CD4-positive, alpha-beta memory T cell (primary cell): Measurements from ENCODE around the gene GNPAT. TPM values are rescaled to one million over a fixed set of nuclear protein-coding genes. Genes with fewer than 3 reads are reported as not detected.

Source experiments
- CTCF ChIA-PET: fragments of 350-600 bp; sonication (Branson Sonifier 250); formaldehyde crosslinking; loops from one replicate; lab custom pipeline; 2021; ENCODE audit warnings: inconsistent platforms; ENCODE audit not compliant: partially characterized antibody; lab: Charles Lee
- POLR2A ChIA-PET: fragments of 350-600 bp; sonication (Branson Sonifier 250); formaldehyde crosslinking; loops from one replicate; lab custom pipeline; 2021; ENCODE audit not compliant: partially characterized antibody; lab: Charles Lee
- DNase-seq, 5 donors: peaks; one replicate each; pipeline versions ENCODE4 v3.0.0 to v3.0.0-alpha.2; 2020 to 2022; ENCODE audit warnings: mixed read lengths in 1 of 5
- H3K27ac ChIP-seq: one replicate; pipeline ENCODE4 v1.7.0; 2013; ENCODE audit warnings: low read depth, low read length
- H3K27me3 ChIP-seq: 2 replicates; pipeline ENCODE4 v1.7.0; 2013; ENCODE audit warnings: mild to moderate bottlenecking, low read length, moderate library complexity; ENCODE audit not compliant: insufficient read depth
- H3K36me3 ChIP-seq: 2 replicates; pipeline ENCODE4 v1.7.0; 2013; ENCODE audit warnings: mild to moderate bottlenecking, low read length, moderate library complexity; ENCODE audit not compliant: insufficient read depth
- H3K4me1 ChIP-seq: 2 replicates; pipeline ENCODE4 v1.7.0; 2013; ENCODE audit warnings: mild to moderate bottlenecking, low read length, moderate library complexity; ENCODE audit not compliant: insufficient read depth
- H3K4me3 ChIP-seq, 2 donors: one replicate each; pipeline ENCODE4 v1.7.0; 2013; ENCODE audit warnings: low read length in 2 of 2, mild to moderate bottlenecking in 1 of 2
- H3K9me3 ChIP-seq, 2 donors: one replicate each; pipeline ENCODE4 v1.7.0; 2013; ENCODE audit warnings: low read length in 2 of 2, control low read depth in 1 of 2; ENCODE audit not compliant: control insufficient read depth in 1 of 2
- H3K27ac Mint-ChIP-seq, 7 donors: one replicate each; pipeline ENCODE4 v1.8.0; 2020 to 2021; ENCODE audit warnings: mixed read lengths in 7 of 7, mild to moderate bottlenecking in 6 of 7, inconsistent platforms in 3 of 7, moderate library complexity in 3 of 7
- H3K27me3 Mint-ChIP-seq, 2 donors: one replicate each; pipeline ENCODE4 v1.8.0; 2020 to 2021; ENCODE audit warnings: mixed read lengths in 2 of 2
- H3K36me3 Mint-ChIP-seq, 2 donors: one replicate each; pipeline ENCODE4 v1.8.0; 2020 to 2021; ENCODE audit warnings: mixed read lengths in 2 of 2, inconsistent platforms in 1 of 2, mild to moderate bottlenecking in 1 of 2
- H3K4me1 Mint-ChIP-seq, 4 donors: one replicate each; pipeline ENCODE4 v1.8.0; 2020 to 2021; ENCODE audit warnings: mixed read lengths in 4 of 4, mild to moderate bottlenecking in 1 of 4
- H3K4me3 Mint-ChIP-seq, 8 donors: one replicate each; pipeline ENCODE4 v1.8.0; 2020 to 2021; ENCODE audit warnings: mixed read lengths in 8 of 8, mild to moderate bottlenecking in 7 of 8, moderate library complexity in 6 of 8, inconsistent platforms in 3 of 8
- H3K9me3 Mint-ChIP-seq, 8 donors: one replicate each; pipeline ENCODE4 v1.8.0; 2020 to 2021; ENCODE audit warnings: mixed read lengths in 8 of 8, mild to moderate bottlenecking in 5 of 8, inconsistent platforms in 3 of 8, moderate library complexity in 1 of 8
- intact Hi-C: fragments of 100-400 bp; cut with micrococcal nuclease; formaldehyde crosslinking; loops from one replicate; pipeline ENCODE4 v1.15.1; 2023
- polyA plus RNA-seq, 2 donors: library from polyadenylated mRNA; unstranded; fragments of 300-500 nt; fragmentation: Illumina TruSeq; gene quantifications; one replicate each; pipeline ENCODE4 v1.2.3, GENCODE V29; 2021
- total RNA-seq, 2 experiments: library from RNA; stranded (reverse); gene quantifications; one replicate each; pipeline ENCODE4 v1.2.3, GENCODE V29; 2021

GNPAT gene
- total and polyA plus RNA-seq, 4 experiments from 2014 or later: 35.7 to 51.9 (median 39.0) TPM

DNA sequence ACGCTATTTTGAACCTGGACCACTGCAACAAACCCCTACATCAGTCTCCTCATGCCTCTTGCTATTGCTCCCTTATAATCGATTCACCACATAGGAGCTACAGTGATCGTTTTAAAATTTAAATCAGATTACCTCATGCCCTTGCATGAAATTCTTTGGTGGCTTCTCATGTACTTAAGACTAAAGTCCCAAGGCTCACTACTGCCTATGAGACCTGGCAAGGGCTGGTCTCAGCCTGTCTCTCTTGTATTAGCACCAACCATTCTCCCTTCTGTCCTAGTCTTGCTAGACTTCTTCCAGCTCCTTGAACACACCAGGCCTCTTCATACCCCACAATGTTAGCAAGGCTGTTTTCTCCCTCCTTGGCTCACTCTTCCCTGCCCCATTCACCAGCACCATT is 6.5 kb upstream of the GNPAT start:
- H3K4me1 ChIP-seq: peaks cover 39% of the 10 kb centered on the region
- Mint-ChIP-seq H3K4me3 (no peak overlapping the region), H3K27ac (peak overlapping the region in 3 of 7 donors; percentile 13 to 43 (median 43)), H3K4me1 (peaks cover 32 to 69% (median 59%) of the 10 kb centered on the region in 4 donors), H3K36me3 (peaks cover 59 to 68% of the 10 kb centered on the region in 2 donors), H3K27me3 (no peaks in the 10 kb centered on the region), H3K9me3 (peaks cover 0 to 1% (median 0%) of the 10 kb centered on the region in 8 donors)
- no peak for DNase-seq
- H3K27ac ChIP-seq: no peak overlapping the region
- peaks cover 23% of the 10 kb centered on the region for H3K36me3 ChIP-seq
- CTCF ChIA-PET: no interaction called here
- no peak overlapping the region for H3K4me3 ChIP-seq
- H3K27me3 ChIP-seq: no peaks in the 10 kb centered on the region
- POLR2A ChIA-PET: no interaction called here
- no peaks in the 10 kb centered on the region for H3K9me3 ChIP-seq
- intact Hi-C loops: no loop called here

DNA sequence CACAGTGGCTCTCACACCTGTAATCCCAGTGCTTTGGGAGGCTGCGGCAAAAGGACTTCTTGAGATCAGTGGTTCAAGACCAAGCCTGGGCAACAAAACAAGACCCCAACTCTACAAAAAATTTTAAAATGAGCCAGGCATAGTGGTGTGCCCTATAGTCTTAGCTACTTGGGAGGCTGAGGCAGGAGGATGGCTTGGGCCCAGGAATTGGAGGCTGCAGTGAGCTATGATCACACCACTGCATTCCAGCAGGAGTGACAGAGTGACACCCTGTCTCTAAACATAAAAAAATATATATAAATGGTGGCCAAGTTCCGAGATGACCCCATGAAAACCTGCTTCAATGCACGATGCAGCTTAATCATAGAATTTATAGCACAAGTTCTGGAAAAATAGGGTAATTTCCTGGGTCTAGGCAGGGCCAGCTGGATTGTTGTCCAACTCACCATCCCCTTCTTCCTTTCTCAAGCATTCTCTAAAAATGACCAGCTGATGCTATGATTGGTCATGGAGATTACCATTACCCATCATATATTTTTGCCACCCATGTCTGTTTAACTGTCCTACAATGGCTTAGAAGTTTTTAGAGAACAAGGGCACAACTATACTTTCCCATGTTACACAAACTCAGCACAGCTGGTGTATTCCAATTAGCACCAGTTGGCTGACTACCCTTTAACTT is 5.3 kb upstream of the GNPAT start:
- Mint-ChIP-seq H3K4me1 (peaks cover 40 to 71% (median 63%) of the 10 kb centered on the region in 4 donors), H3K27me3 (no peaks in the 10 kb centered on the region), H3K27ac (peak overlapping the region in 1 of 7 donors; percentile 2), H3K36me3 (peaks cover 51 to 62% of the 10 kb centered on the region in 2 donors), H3K4me3 (no peak overlapping the region), H3K9me3 (peaks cover 0 to 1% (median 0%) of the 10 kb centered on the region in 8 donors)
- Histone ChIP-seq H3K27me3 (no peaks in the 10 kb centered on the region), H3K9me3 (no peaks in the 10 kb centered on the region), H3K4me1 (peaks cover 50% of the 10 kb centered on the region), H3K4me3 (no peak overlapping the region), H3K36me3 (peaks cover 23% of the 10 kb centered on the region), H3K27ac (no peak overlapping the region)
- ChIA-PET POLR2A (no interaction called here), CTCF (interaction anchor here (1.4 kb wide), 1 partner anchor 12 kb away, joined by 3 read pairs; no protein-coding TSS in a partner anchor)
- no peak for DNase-seq
- intact Hi-C loops: no loop called here

DNA sequence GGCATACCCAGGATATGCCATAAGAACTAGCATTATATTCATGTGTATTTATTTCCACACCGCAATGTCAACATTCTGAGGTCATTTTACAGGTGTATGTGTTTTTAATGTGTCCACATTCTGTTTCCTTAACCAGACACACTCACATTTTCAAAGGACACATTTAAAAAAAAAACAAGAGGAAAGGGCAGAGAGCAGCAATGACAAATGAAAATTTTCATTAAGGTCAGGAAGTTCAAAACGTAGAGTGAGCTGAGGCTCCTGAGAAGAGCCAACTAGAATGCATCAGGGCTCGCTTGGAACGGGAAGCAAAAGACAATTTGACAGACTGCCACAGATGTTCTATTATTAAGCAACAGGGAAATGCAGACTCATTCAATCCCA is 4.8 kb upstream of the GNPAT start:
- intact Hi-C loops: no loop called here
- no peaks in the 10 kb centered on the region for H3K27me3 ChIP-seq
- Mint-ChIP-seq H3K27ac (peak overlapping the region in 1 of 7 donors; percentile 2), H3K4me3 (peak overlapping the region in 2 of 8 donors; percentile 20 to 34), H3K36me3 (peaks cover 47 to 64% of the 10 kb centered on the region in 2 donors), H3K27me3 (no peaks in the 10 kb centered on the region), H3K9me3 (peaks cover 0 to 1% (median 0%) of the 10 kb centered on the region in 8 donors), H3K4me1 (peaks cover 35 to 71% (median 59%) of the 10 kb centered on the region in 4 donors)
- H3K9me3 ChIP-seq: no peaks in the 10 kb centered on the region
- ChIA-PET POLR2A (no interaction called here), CTCF (interaction anchor here (1.4 kb wide), 1 partner anchor 11 kb away, joined by 3 read pairs; no protein-coding TSS in a partner anchor)
- H3K4me3 ChIP-seq: no peak overlapping the region
- H3K36me3 ChIP-seq: peaks cover 23% of the 10 kb centered on the region
- no peak overlapping the region for H3K27ac ChIP-seq
- DNase-seq: no peak
- H3K4me1 ChIP-seq: peaks cover 50% of the 10 kb centered on the region

DNA sequence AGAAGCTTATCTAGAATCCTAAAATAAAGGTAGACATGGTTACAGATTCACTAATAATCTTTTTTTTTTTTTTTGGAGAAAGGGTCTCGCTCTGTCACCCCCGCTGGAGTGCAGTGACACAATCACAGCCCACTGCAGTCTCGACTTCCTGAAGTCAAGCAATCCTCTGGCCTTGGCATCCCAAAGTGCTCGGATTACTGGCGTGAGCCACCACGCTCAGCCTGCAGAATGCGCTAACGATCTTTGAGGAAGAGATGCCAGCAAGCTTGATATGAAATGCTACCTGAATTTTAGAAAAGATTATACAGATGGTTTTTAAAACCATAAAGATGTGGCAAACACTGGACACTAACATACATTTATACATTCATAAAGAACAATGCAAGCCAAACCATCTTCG is 4.1 kb upstream of the GNPAT start:
- Histone ChIP-seq H3K9me3 (no peaks in the 10 kb centered on the region), H3K4me3 (no peak overlapping the region), H3K36me3 (peaks cover 23% of the 10 kb centered on the region), H3K27me3 (no peaks in the 10 kb centered on the region), H3K4me1 (peaks cover 50% of the 10 kb centered on the region), H3K27ac (no peak overlapping the region)
- CTCF ChIA-PET: no interaction called here
- DNase-seq: no peak
- POLR2A ChIA-PET: no interaction called here
- Mint-ChIP-seq H3K9me3 (peaks cover 0 to 1% (median 0%) of the 10 kb centered on the region in 8 donors), H3K4me3 (peak overlapping the region in 1 of 8 donors; percentile 49), H3K4me1 (peaks cover 35 to 74% (median 61%) of the 10 kb centered on the region in 4 donors), H3K27me3 (no peaks in the 10 kb centered on the region), H3K36me3 (peaks cover 44 to 67% of the 10 kb centered on the region in 2 donors), H3K27ac (no peak overlapping the region)
- intact Hi-C loops: no loop called here

DNA sequence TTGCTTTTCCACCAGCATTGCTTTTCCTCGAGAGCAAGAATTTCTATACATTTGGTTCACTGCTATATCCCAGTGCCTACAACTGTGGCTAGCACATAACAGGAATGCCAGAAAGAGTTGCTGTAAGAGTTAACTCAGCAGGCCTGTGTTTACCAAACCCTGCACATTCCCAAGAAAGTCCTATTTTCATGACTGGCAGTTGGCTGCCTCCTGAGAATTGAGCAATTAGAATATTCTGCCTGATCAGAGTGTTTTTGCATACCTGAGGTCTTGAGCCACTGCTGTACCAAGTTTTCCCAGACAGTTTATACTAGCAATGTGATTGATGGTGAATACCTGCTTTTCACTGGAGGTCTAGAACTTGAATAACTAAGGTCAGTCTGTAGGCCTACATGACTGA is 2.7 kb upstream of the GNPAT start:
- Mint-ChIP-seq H3K36me3 (peaks cover 36 to 57% of the 10 kb centered on the region in 2 donors), H3K4me1 (peaks cover 43 to 76% (median 64%) of the 10 kb centered on the region in 4 donors), H3K27ac (peak overlapping the region in 1 of 7 donors; percentile 47), H3K9me3 (peaks cover 0 to 1% (median 0%) of the 10 kb centered on the region in 8 donors), H3K4me3 (peak overlapping the region in 5 of 8 donors; percentile 11 to 67 (median 46)), H3K27me3 (no peaks in the 10 kb centered on the region)
- CTCF ChIA-PET: no interaction called here
- DNase-seq: no peak
- Histone ChIP-seq H3K4me1 (peaks cover 60% of the 10 kb centered on the region), H3K36me3 (peaks cover 23% of the 10 kb centered on the region), H3K9me3 (no peaks in the 10 kb centered on the region), H3K27me3 (no peaks in the 10 kb centered on the region), H3K27ac (no peak overlapping the region), H3K4me3 (no peak overlapping the region)
- POLR2A ChIA-PET: no interaction called here
- intact Hi-C loops: no loop called here

DNA sequence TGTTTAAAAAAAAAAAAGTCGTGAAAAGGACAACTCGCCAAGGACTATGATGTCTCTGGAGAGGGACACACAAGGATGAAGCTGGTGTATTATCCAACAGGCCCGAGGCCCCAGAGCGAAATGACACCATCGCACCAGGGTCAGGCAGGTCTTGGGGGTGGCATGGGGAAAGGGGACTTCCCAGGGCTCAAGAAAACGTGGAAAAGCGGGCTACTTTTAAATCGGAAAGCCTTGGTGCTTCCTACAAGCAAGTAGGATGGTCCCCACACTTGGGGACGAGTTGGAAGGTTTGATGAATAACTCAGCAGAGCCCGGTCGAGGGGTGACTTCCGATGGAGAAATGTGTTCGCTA is 505 bp upstream of the GNPAT start:
- peak overlapping the region; percentile 83 to 99 for H3K4me3 ChIP-seq
- Mint-ChIP-seq H3K36me3 (peaks cover 32 to 53% of the 10 kb centered on the region in 2 donors), H3K4me3 (peak overlapping the region; percentile 95 to 99 (median 98)), H3K27ac (peak overlapping the region; percentile 85 to 99 (median 98)), H3K9me3 (peaks cover 0 to 1% (median 0%) of the 10 kb centered on the region in 8 donors), H3K27me3 (no peaks in the 10 kb centered on the region), H3K4me1 (peaks cover 54 to 84% (median 72%) of the 10 kb centered on the region in 4 donors)
- intact Hi-C loops: loop anchor here (5.0 kb wide), 2 partner anchors 182 to 362 kb away; partner anchors contain the start of gene EGLN1
- peaks cover 23% of the 10 kb centered on the region for H3K36me3 ChIP-seq
- peak overlapping the region; percentile 93 for H3K27ac ChIP-seq
- H3K27me3 ChIP-seq: no peaks in the 10 kb centered on the region
- peaks cover 59% of the 10 kb centered on the region for H3K4me1 ChIP-seq
- no peaks in the 10 kb centered on the region for H3K9me3 ChIP-seq
- ChIA-PET CTCF (no interaction called here), POLR2A (interaction anchor here (1.0 to 1.2 kb wide), 2 partner anchors 262 to 267 kb away, joined by 3 read pairs; partner anchors contain the start of gene ARV1)
- no peak for DNase-seq

DNA sequence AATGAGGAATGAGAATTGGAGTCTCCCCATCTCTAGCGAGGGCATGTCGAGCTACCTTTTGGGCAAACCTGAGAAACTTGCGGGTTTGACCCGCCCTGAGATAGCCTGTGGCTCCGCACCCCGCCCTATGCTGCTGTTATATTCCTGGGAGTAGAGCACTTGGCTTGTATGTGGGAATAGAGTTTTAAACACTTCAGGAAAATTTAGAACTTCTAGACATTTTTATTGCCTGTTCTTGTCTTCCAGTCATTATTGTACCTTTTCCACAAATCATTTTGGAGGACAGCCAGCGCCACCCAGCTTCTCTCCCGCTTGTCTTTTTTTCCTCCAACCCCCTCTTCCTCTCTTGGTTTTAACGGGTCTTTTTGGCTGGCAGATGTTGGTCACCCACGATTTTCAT is 738 bp downstream of the GNPAT start:
- Histone ChIP-seq H3K27ac (peak overlapping the region; percentile 93), H3K9me3 (no peaks in the 10 kb centered on the region), H3K4me1 (peaks cover 51% of the 10 kb centered on the region), H3K36me3 (peaks cover 16% of the 10 kb centered on the region), H3K27me3 (no peaks in the 10 kb centered on the region), H3K4me3 (peak overlapping the region; percentile 83 to 99)
- POLR2A ChIA-PET: interaction anchor here (0.7 to 2.1 kb wide), 6 partner anchors 9 to 286 kb away, joined by 3 to 14 read pairs (median 4); partner anchors contain the start of genes ARV1, EXOC8 and SPRTN
- DNase-seq: peak in 2 of 5 donors; percentile 2 to 15
- intact Hi-C loops: loop anchor here (1.0 to 5.0 kb wide), 6 partner anchors 97 to 599 kb away; partner anchors contain the start of genes COG2, EGLN1, SPRTN and TSNAX
- Mint-ChIP-seq H3K4me1 (peaks cover 52 to 81% (median 67%) of the 10 kb centered on the region in 4 donors), H3K4me3 (peak overlapping the region; percentile 95 to 99 (median 98)), H3K36me3 (peaks cover 26 to 48% of the 10 kb centered on the region in 2 donors), H3K27me3 (no peaks in the 10 kb centered on the region), H3K9me3 (peaks cover 0 to 1% (median 0%) of the 10 kb centered on the region in 8 donors), H3K27ac (peak overlapping the region; percentile 85 to 99 (median 98))
- CTCF ChIA-PET: interaction anchor here (0.7 to 1.6 kb wide), 5 partner anchors 14 to 1386 kb away, joined by 3 to 4 read pairs (median 3); partner anchors contain the start of gene SPRTN
